ENCODE results near the gene MRTFB.

- TF ChIP-seq CTCF (IDR thresholded peaks at IDR 0.05) (no peak), POLR2A (IDR thresholded peaks at IDR 0.05) (no peak), EP300 (IDR thresholded peaks at IDR 0.05) (no peak)
Measured at GRCh38 chr16:14186795-14187221, 115.7 kb downstream of the MRTFB start.
